Activated CD8-positive, alpha-beta T cell treated with anti-CD3 and anti-CD28 coated beads for 36 hours (primary cell): ENCODE results near the gene SESN2. TPM values are rescaled to one million over a fixed set of nuclear protein-coding genes. Genes with fewer than 3 reads are reported as not detected.

ENCODE experiments used
- ATAC-seq: fragments of 200-7000 bp; cut with Tn5 transposase; one replicate; pipeline ENCODE4 v1.10.0; 2021; ENCODE audit warnings: mild to moderate bottlenecking, moderate library complexity
- CTCF ChIA-PET: fragments of 350-600 bp; sonication (Branson Sonifier 250); formaldehyde crosslinking; loops from one replicate; lab custom pipeline; 2021; ENCODE audit warnings: antibody characterized with exemption; lab: Charles Lee
- POLR2A ChIA-PET: fragments of 350-600 bp; sonication (Branson Sonifier 250); formaldehyde crosslinking; loops from one replicate; lab custom pipeline; 2021; ENCODE audit warnings: antibody characterized with exemption; lab: Charles Lee
- DNase-seq: peaks from one replicate; pipeline ENCODE4 v3.0.0-alpha.2; 2020
- H3K27ac Mint-ChIP-seq: one replicate; pipeline ENCODE4 v1.8.0; 2021; ENCODE audit warnings: mild to moderate bottlenecking, mixed read lengths
- H3K27me3 Mint-ChIP-seq: one replicate; pipeline ENCODE4 v1.8.0; 2021; ENCODE audit warnings: mixed read lengths
- H3K36me3 Mint-ChIP-seq: one replicate; pipeline ENCODE4 v1.8.0; 2021; ENCODE audit warnings: low read depth, mixed read lengths
- H3K4me1 Mint-ChIP-seq: one replicate; pipeline ENCODE4 v1.8.0; 2021; ENCODE audit warnings: low read depth, mixed read lengths
- H3K4me3 Mint-ChIP-seq: one replicate; pipeline ENCODE4 v1.8.0; 2021; ENCODE audit warnings: mild to moderate bottlenecking, moderate library complexity, mixed read lengths
- H3K9me3 Mint-ChIP-seq: one replicate; pipeline ENCODE4 v1.8.0; 2021; ENCODE audit warnings: mixed read lengths
- CTCF ChIP-seq: fragments of 200-600 bp; IDR thresholded peaks from one replicate; pipeline ENCODE4 v1.8.0; 2022; ENCODE audit warnings: antibody characterized with exemption, mild to moderate bottlenecking
- intact Hi-C: fragments of 100-400 bp; cut with micrococcal nuclease; formaldehyde crosslinking; loops from one replicate; pipeline ENCODE4 v1.10.0; 2022
- total RNA-seq, 2 experiments: library from RNA; stranded (reverse); gene quantifications; one replicate each; pipeline ENCODE4 v1.2.3, GENCODE V29; 2021

Gene SESN2
- total RNA-seq, result 10 to 100 TPM; 26.0 to 27.4 TPM

- POLR2A ChIA-PET, result interaction anchor here (0.7 to 7.4 kb wide), 12 partner anchors 10 to 248 kb away, joined by 3 to 137 read pairs (median 4); partner anchors contain the start of genes ATP5IF1, MED18 and RCC1
- ATAC-seq, result peak; percentile 94
- no peaks in the 10 kb centered on the region for H3K27me3 Mint-ChIP-seq
- H3K27ac Mint-ChIP-seq, result peak within 1 kb of the TSS; percentile 96
- intact Hi-C loops, result no loop called here
- CTCF ChIA-PET, result interaction anchor here (0.6 to 7.8 kb wide), 3 partner anchors 10 to 139 kb away, joined by 3 to 90 read pairs (median 7); no protein-coding TSS in a partner anchor
- no peaks in the 10 kb centered on the region for H3K9me3 Mint-ChIP-seq
- H3K4me1 Mint-ChIP-seq, result peaks cover 38% of the 10 kb centered on the region
- no peak for TF ChIP-seq CTCF
- peak within 1 kb of the TSS; percentile 83 for H3K4me3 Mint-ChIP-seq
- DNase-seq, result peak; percentile 100
- peaks cover 10% of the 10 kb centered on the region for H3K36me3 Mint-ChIP-seq
Observed at GRCh38 chr1:28259252-28259933, at the start of gene SESN2. TSS of gene SESN2 (plus strand) at chr1:28259518. CDS start at chr1:28259848, 330 bp downstream.

GRCh38 chr1:28209700-28210099 is 49.6 kb upstream of the SESN2 start:
- Mint-ChIP-seq H3K4me1 (peaks cover 3% of the 10 kb centered on the region), H3K4me3 (no peak overlapping the region), H3K27me3 (no peaks in the 10 kb centered on the region), H3K27ac (no peak overlapping the region), H3K9me3 (no peaks in the 10 kb centered on the region), H3K36me3 (peaks cover 23% of the 10 kb centered on the region)
- ATAC-seq (no peak), DNase-seq (no peak)
- ChIA-PET POLR2A (interaction anchor here (0.6 to 2.7 kb wide), 5 partner anchors 11 to 848 kb away, joined by 3 to 12 read pairs (median 3); partner anchors contain the start of gene EYA3), CTCF (interaction anchor here (0.6 to 7.6 kb wide), 36 partner anchors 9 to 267 kb away, joined by 3 to 149 read pairs (median 4); partner anchors contain the start of genes ATP5IF1 and EYA3)
- intact Hi-C loops, result loop anchor here (2.0 kb wide), 1 partner anchor 119 kb away; no protein-coding TSS in a partner anchor
- no peak for TF ChIP-seq CTCF

- ATAC-seq (no peak), DNase-seq (no peak)
- Mint-ChIP-seq H3K9me3 (no peaks in the 10 kb centered on the region), H3K4me3 (no peak overlapping the region), H3K4me1 (peaks cover 3% of the 10 kb centered on the region), H3K27ac (no peak overlapping the region), H3K36me3 (peaks cover 18% of the 10 kb centered on the region), H3K27me3 (no peaks in the 10 kb centered on the region)
- intact Hi-C loops, result no loop called here
- CTCF ChIA-PET, result interaction anchor here (0.6 to 7.6 kb wide), 4 partner anchors 12 to 124 kb away, joined by 3 to 149 read pairs (median 3); partner anchors contain the start of gene EYA3
- no peak for TF ChIP-seq CTCF
- POLR2A ChIA-PET, result interaction anchor here (0.6 kb wide), 1 partner anchor 18 kb away, joined by 3 read pairs; no protein-coding TSS in a partner anchor
Observed at GRCh38 chr1:28213315-28213714, 46.0 kb upstream of the SESN2 start.

- Mint-ChIP-seq H3K4me1 (peaks cover 23% of the 10 kb centered on the region), H3K4me3 (no peak overlapping the region), H3K36me3 (peaks cover 25% of the 10 kb centered on the region), H3K27ac (no peak overlapping the region), H3K9me3 (no peaks in the 10 kb centered on the region), H3K27me3 (no peaks in the 10 kb centered on the region)
- no peak for ATAC-seq
- intact Hi-C loops, result no loop called here
- DNase-seq, result no peak
- POLR2A ChIA-PET, result interaction anchor here (0.7 to 1.4 kb wide), 2 partner anchors 15 to 157 kb away, joined by 3 to 6 read pairs; no protein-coding TSS in a partner anchor
- no peak for TF ChIP-seq CTCF
- CTCF ChIA-PET, result no interaction called here
Observed at GRCh38 chr1:28229089-28229488, 30.2 kb upstream of the SESN2 start.

- Mint-ChIP-seq H3K27ac (peak overlapping the region; percentile 46), H3K9me3 (no peaks in the 10 kb centered on the region), H3K4me1 (peaks cover 23% of the 10 kb centered on the region), H3K4me3 (no peak overlapping the region), H3K36me3 (peaks cover 21% of the 10 kb centered on the region), H3K27me3 (no peaks in the 10 kb centered on the region)
- intact Hi-C loops, result no loop called here
- DNase-seq (no peak), ATAC-seq (no peak)
- TF ChIP-seq CTCF, result no peak
- CTCF ChIA-PET, result no interaction called here
- POLR2A ChIA-PET, result interaction anchor here (0.9 to 1.4 kb wide), 2 partner anchors 14 to 43 kb away, joined by 3 to 6 read pairs; no protein-coding TSS in a partner anchor
Observed at GRCh38 chr1:28229996-28230395, 29.3 kb upstream of the SESN2 start.
